ENCODE results near the gene PLCB4.
A peak's percentile ranks its signal among the peaks of the same experiment; 100 is the strongest.

The PLCB4 gene

GRCh38 chr20:9300080-9300479, 231.2 kb downstream of the PLCB4 start:
- no peak for TF ChIP-seq POLR2A (IDR thresholded peaks at IDR 0.05; ENCODE audit: low read depth, low read length)
- FAIRE-seq: no peak
- no peak for DNase-seq (ENCODE audit: insufficient read length, low spot score)

- DNase-seq (ENCODE audit: insufficient read length, low spot score) (no peak), FAIRE-seq (peak; percentile 11)
- no peak for TF ChIP-seq POLR2A (IDR thresholded peaks at IDR 0.05; ENCODE audit: low read depth, low read length)
Measured at GRCh38 chr20:9300534-9300933, 231.6 kb downstream of the PLCB4 start.

DNA sequence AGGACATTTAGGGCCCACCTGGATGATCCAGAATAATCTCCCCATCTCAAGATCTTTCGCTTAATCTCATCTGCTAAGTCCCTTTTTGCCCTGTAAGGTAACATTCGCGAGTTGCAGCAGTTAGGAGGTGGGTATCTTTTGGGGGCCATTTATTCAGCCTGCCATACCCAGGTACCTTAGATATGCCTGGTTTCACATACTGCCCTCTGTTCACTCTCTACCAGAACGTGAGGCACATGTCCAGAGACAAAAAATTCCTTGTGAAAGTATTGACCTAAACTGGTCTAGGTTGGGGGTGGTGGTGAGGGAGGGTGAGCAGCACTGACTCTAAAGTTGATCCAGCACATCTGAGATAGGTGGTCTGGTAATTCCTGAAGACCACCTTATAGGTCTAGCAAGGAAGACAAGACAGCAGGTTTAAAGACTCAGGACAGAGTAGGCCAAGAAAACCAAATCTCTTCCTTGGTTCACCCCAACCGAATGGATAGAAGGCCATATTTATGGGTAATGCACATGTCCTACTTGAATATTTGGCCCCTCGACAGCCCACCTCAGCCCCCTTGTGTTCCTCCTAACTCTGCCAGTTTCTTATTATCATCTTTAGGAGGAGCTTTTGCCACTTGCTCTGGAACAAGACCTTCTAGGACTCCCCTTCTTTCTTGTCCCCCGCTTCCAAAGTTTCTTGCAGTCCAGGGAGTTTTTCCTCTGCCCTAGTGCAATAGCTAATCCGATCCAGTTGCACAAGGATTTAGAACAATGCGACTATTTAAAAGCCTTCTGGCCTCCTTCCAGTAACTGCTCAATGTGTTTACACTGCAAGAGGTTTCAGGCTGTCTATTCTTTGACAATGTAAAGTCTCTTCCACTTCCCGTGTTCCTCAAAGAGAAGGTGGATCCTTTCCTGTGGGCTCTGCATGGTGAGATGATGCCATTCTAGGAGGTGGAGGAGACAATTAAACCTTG, 232.5 kb downstream of the PLCB4 start:
- no peak for TF ChIP-seq POLR2A (IDR thresholded peaks at IDR 0.05; ENCODE audit: low read depth, low read length)
- FAIRE-seq: peak; percentile 33
- no peak for DNase-seq (ENCODE audit: insufficient read length, low spot score)

GRCh38 chr20:9302091-9302462, 233.2 kb downstream of the PLCB4 start:
- no peak for FAIRE-seq
- no peak for TF ChIP-seq POLR2A (IDR thresholded peaks at IDR 0.05; ENCODE audit: low read depth, low read length)

DNA sequence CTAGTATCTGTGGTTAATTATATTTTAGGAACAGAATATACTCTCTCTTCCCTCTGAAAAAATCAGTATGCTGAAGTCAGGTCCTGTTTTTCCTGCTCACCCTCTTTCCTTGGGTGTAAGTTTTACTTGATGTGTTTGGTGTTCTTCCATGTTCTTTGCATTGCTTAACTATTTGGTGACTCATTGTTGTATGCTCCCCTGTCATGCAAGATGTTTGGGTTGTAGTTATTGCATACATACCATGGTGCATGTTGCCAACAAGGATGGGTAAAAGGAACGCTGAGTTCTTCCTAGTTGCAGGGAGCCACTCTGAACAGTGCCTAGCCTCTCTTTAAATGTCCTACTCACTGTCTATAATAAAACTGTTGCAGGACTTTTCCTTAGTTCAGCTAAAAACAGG, 237.6 kb downstream of the PLCB4 start:
- no peak for TF ChIP-seq POLR2A (IDR thresholded peaks at IDR 0.05; ENCODE audit: low read depth, low read length)
- FAIRE-seq (peak; percentile 84), DNase-seq (ENCODE audit: insufficient read length, low spot score) (no peak)

More at GRCh38 chr20:9302091-9302462, 233.2 kb downstream of the PLCB4 start:
- no peak for DNase-seq (ENCODE audit: insufficient read length, low spot score)

DNA sequence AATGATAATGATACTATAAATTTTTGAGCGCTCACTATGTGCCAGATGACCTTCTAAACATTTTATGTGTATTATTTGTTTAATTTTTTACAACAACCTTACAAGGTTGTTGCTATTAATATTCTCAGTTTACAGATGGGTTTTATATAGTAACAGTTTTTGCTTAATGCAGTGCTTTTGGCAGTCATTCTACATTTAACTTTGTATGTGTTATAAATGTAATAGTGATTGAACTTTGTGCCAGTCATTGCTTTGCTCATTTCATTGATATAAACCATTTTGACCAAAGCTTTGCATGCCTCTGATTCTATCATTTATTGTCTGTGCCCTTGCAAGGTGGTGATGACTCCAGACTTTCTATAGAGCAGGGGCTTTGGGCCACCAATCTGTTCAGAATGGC, 239.2 kb downstream of the PLCB4 start:
- DNase-seq (ENCODE audit: insufficient read length, low spot score): no peak
- no peak for FAIRE-seq
- no peak for TF ChIP-seq POLR2A (IDR thresholded peaks at IDR 0.05; ENCODE audit: low read depth, low read length)

- FAIRE-seq: no peak
- no peak for TF ChIP-seq POLR2A (IDR thresholded peaks at IDR 0.05; ENCODE audit: low read depth, low read length)
- DNase-seq (ENCODE audit: insufficient read length, low spot score): no peak
Measured at GRCh38 chr20:9311132-9311531, 242.2 kb downstream of the PLCB4 start.

DNA sequence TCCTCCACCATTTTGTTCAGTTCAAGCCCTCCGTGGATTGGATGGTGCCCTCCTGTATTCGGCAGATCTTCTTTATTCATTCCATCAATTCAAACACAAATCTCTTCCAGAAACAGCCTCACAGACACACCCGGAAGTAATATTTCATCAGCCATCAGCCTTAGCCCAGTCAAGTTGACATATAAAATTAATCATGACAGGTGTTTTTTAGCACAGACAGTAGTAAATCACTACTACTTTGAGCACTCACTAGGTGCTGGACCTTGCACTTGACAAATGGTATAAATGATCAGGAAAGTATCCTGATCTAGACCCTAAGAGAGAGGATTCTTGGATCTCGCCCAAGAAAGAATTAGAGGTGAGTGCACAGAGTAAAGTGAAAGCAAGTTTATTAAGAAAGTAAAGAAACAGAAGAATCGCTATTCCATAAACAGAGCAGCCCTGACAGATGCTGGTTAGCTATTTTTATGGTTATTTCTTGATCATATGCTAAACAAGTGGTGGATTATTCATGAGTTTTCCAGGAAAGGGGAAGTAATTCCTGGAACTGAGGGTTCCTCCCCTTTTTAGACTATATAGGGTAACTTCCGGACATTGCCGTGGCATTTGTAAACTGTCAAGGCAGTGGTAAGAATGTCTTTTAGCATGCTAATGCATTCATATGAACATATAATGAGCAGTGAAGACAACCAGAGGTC, 250.9 kb downstream of the PLCB4 start:
- DNase-seq (ENCODE audit: insufficient read length, low spot score) (no peak), FAIRE-seq (no peak)
- TF ChIP-seq POLR2A (IDR thresholded peaks at IDR 0.05; ENCODE audit: low read depth, low read length): no peak

DNA sequence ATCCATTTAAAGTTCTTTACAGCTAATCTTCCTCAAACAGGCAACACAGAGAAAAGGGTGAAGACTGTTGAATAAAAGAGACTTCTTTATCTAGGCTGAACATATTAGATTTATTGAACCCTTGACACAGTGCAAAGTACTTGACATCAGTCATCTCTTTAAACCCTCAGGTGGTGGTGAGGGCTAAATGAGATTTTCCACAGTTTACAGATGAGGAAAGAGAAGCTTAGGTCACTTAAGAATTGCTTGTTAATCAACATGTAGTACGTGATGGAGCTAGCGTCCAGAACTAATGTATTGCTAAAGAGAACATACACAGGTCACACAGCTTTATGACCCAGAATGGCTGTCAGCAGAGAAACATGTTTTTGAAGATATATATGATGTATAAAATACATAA, 252.1 kb downstream of the PLCB4 start:
- DNase-seq (ENCODE audit: insufficient read length, low spot score): no peak
- FAIRE-seq: no peak
- no peak for TF ChIP-seq POLR2A (IDR thresholded peaks at IDR 0.05; ENCODE audit: low read depth, low read length)

- FAIRE-seq: no peak
- no peak for DNase-seq (ENCODE audit: insufficient read length, low spot score)
- TF ChIP-seq POLR2A (IDR thresholded peaks at IDR 0.05; ENCODE audit: low read depth, low read length): no peak
Measured at GRCh38 chr20:9322661-9323060, 253.8 kb downstream of the PLCB4 start.

DNA sequence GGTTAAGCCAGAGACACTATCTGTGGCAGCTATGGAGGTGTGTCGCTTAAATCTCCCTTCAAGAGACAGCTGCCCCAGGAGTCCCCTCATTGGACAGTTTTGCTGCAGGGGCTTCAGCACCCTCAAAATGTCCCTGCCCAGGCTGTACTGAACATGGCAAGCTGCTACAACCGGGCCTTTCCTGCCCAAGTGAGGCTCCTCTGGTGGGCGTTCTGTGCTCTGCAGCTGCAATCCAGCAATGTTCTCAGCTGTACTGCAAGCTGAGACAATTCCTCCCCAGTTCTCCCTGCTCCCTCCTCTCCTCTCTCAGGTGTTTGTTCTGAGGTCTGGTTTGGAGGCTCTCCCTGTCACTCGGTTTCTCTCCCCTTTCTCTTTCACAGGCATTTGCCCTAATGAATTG, 254.7 kb downstream of the PLCB4 start:
- FAIRE-seq: no peak
- no peak for TF ChIP-seq POLR2A (IDR thresholded peaks at IDR 0.05; ENCODE audit: low read depth, low read length)
- peak; percentile 13 for DNase-seq (ENCODE audit: insufficient read length, low spot score)

DNA sequence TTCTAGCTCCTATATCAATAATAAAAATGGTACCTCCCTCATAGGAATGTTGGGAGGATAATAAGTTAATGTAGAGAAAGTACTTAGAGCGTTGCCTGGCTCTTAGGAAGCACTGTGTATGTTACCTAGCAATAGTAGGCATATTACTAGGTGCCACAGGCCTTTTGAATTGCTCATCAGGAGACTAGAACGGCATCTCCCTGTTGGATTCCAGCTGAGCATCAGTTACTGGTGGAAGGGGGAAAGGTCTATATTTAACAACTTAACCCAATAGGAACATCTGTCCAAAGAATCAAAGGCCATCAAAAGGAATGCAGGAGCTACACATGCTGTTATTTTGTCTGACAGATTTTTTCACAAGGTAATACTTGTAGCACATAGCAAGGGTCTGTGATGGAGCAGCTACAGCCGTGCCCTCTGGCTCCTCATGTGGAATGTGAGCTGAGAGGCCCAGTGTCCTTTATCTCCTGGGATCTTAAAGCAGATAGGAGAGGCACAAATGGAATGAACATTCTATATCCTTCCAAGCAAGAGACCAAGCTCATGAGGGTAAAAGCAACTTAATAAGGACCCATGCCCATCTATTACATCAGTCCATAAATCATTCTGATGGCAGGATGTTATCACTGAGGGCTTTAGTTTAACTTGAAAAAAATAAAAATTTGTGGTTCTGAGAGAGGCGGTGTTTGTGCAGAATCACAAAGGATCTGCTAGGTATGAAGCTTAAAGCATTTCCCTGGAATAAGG, 260.6 kb downstream of the PLCB4 start:
- no peak for FAIRE-seq
- TF ChIP-seq POLR2A (IDR thresholded peaks at IDR 0.05; ENCODE audit: low read depth, low read length): no peak
- no peak for DNase-seq (ENCODE audit: insufficient read length, low spot score)

DNA sequence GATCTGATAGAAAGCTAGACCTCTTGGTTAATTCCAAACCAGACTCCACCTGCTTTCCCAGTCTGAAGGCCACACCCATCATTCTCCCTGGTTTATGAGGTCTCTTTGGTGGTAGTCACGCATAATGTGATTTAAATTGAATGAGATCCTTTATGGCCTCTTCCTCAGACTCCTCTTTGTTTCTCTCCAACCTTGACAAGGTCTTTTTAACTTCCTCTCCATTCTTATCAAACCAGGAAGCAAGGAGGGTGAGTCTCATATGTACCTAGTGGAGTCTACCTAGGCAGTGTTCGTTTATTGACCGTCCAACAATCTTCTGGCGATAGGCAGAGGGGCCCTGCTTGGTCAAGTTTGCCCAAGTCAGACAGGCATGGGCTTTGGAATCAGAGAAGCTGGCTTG, 261.3 kb downstream of the PLCB4 start:
- DNase-seq (ENCODE audit: insufficient read length, low spot score) (no peak), FAIRE-seq (no peak)
- TF ChIP-seq POLR2A (IDR thresholded peaks at IDR 0.05; ENCODE audit: low read depth, low read length): no peak
